Activated CD4-positive, alpha-beta T cell treated with anti-CD3 and anti-CD28 coated beads for 4 hours (primary cell): ENCODE results near the gene DLK1.

ENCODE experiments used
- DNase-seq, 2 donors: peaks; one replicate each; pipeline ENCODE4 v3.0.0-alpha.2; 2020

Gene DLK1

GRCh38 chr14:100694579-100695422 is 31.9 kb upstream of the DLK1 start:
- DNase-seq: no peak

DNA sequence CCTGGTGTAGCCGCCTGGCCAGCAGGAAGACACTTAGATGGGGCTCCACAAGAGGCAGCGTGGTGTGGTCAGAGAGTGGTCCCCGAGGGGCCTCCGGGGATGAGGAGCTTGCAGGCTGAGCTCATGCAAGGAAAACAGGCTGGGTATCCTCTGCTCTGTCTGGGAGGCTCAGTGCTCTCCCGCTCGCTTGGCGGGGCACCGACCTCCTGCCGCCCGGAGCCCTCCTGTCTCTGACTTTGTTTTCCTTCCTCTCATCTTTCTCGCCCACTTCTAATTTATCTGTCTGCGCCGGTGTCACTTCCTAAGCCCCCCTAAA is 31.3 kb upstream of the DLK1 start:
- DNase-seq: no peak

- no peak for DNase-seq
Measured at GRCh38 chr14:100696008-100696407, 30.7 kb upstream of the DLK1 start.

DNA sequence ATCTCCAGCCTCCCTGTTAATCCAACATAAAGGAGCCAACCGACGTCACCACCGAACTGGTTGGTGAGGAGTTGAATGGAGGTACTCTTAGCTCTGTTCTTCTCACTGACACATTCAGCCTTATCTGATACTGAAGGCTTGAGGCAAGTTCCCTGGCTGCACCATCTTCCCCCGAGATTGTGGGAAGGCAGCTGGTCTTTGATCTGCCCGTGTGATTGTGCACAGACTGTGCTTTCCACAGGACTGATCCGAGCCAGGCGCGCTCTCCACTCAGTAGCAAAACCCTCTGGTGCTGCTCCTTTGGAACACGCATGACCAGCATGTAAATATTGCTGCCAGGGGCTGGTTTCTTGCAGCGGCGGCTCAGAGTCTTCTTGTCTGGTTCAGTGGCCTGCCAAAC is 30.1 kb upstream of the DLK1 start:
- no peak for DNase-seq

DNA sequence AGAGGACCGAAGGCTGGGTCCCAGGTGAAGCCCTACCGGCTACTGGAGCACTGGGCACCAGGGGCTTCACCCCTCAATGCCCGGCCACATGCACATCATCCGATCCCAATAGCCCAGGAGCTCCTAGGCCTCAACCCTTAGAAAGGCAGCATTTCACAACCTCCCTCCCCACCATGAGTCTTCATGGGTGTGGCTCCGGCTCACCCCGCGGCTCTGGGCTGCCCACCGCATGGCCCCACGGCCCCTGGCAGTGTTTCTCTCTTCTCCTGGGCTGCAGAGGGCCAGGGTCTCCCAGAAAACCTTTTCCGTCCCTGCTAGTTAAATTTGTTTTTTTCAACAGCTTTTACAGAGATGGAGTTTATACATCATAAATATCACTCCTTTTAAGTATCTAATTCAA is 28.6 kb upstream of the DLK1 start:
- DNase-seq: no peak

DNA sequence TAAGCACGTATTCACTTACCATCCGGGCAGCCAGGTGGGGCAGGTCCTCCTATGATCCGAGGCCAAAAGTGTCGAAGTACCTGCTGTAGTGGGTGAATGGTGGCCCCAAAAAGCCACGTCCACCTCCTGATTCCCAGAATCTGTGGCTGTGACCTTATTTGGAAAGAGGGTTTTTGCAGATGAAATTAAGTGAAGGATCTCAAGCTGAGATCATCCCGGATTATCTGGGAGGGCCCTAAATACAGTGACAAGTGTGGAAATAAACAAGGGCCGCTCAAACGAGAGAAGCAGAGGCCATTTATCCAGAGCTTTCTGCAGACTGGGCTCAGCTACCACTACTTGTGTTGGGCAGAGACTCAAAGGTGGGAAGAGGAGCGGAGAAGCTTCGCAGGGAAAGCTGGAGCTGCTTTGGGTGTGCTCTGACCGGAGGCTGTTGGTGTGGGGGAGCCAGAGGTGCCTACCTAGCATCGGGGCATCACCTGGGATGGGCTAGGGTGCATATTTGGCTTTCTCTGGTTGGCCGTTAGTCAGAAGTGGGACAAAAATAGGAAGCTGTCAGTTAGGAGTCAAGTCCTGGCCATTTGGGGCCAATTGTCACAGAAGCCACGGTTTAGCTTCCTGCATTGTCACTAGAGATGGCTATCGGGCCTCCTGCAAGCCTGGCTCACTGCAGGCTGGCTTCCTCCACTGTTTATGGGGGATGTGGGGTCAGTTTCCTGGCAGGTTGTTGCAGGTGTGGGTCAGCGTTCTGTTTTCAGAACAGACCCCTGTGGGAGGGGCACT is 27.8 kb upstream of the DLK1 start:
- no peak for DNase-seq

GRCh38 chr14:100701314-100701713 is 25.4 kb upstream of the DLK1 start:
- DNase-seq: no peak

GRCh38 chr14:100702590-100702989 is 24.1 kb upstream of the DLK1 start:
- DNase-seq: no peak

DNA sequence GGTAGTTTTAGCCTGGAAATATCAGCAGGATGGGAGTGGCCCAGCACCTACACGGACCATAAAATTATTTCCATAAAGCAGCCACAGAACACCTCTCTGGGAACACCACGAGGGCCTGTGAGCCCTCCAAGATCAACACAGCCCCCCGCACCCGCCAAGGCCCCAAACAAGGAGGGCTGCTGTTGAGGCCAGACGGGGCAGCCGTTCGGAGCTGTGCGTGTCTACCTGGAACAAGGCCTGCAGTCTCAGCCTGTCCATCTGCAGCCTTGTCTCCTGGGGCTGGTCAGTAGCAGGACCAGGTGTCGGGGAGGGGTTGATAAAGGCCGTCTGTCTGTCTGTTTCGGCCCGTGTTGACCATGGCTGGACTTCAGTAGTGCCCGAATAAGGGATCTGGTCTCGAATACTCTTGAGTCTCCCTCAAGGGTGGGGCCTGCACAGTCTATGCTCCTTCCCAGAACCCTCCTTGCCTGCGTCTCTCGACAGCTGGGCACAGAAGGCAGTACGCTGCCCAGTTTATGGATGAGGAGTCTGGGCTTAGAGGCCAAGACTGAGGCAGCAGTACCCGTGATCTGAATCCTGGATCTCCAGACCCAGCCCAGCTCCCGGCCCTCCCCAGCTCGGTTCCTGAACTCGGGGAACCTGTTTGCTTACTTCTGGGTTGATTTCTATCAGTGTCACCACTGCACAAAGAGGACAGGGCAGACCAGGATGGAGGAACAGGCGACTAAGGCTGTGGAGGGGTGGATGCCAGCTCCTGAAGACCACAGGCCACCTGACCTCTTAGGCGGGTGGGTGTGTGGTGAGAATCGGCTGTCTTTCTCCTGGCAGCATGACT is 23.1 kb upstream of the DLK1 start:
- DNase-seq: no peak

DNA sequence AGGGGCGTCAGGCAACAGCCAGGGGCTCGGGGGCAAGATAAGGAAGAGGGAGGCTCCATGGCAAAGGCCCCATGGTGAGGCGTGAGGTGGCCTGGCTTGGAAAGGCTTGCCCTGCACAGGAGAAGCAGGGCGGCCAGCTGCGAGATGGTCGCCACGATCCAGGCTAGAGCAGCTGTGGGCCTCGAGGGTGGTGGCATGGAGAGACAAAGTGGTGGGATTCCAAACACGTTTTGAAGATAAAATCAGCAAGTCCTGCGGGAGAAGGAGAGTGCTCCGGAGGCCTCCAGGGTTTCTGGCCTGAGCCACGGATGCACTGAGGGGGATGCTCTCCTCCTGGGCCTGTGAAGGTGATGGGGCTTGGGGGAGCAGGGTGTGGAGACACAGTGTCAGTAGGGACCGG is 20.5 kb upstream of the DLK1 start:
- DNase-seq: no peak

GRCh38 chr14:100706860-100707259 is 19.8 kb upstream of the DLK1 start:
- DNase-seq: no peak

DNA sequence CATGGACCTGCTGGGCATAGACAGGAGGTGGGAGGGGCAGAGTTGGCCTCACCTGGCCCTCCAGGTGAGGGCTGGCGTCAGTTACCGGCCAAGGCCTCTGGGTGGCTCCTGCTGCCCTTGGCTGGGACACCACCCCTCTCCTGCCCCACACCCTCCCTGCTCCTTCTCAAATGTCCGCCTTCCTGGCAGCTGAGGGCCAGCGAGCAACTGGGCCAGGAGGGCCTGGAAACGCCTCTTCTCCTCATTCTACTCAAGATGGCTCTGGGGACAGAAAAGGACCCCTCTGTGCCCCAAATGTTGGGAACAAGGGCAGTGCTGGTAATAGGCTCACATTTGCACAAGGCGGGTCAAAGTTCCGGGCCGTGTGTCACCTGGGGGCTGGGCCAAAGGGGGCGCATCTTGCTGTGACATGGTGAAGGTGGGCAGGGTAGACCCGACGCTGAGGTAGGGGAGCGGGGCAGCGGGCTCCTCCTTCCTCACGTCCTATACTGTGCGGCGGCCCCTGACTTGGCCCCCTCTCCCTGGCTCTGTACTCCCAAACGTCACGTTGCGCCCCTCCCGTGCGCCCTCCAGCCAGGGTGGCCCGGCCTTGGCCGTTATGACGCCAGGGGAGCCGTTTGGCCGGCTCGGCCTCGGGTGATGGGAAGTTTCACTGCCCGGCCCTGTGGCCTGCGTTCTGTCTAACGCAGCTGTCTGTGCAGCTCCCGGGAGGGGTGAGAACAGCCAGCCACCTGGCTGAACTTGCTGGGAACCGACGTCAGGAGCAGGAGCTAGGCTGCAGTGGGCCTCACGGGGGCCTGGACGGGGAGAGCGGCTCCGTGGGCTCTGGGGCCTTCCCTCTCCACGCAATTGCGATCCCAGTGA is 18.0 kb upstream of the DLK1 start:
- DNase-seq: no peak

GRCh38 chr14:100709289-100710284 is 17.1 kb upstream of the DLK1 start:
- DNase-seq: peak in 1 of 2 donors; percentile 5

- no peak for DNase-seq
Measured at GRCh38 chr14:100710391-100710790, 16.3 kb upstream of the DLK1 start.

- DNase-seq: no peak
Measured at GRCh38 chr14:100710826-100711462, 15.7 kb upstream of the DLK1 start.

DNA sequence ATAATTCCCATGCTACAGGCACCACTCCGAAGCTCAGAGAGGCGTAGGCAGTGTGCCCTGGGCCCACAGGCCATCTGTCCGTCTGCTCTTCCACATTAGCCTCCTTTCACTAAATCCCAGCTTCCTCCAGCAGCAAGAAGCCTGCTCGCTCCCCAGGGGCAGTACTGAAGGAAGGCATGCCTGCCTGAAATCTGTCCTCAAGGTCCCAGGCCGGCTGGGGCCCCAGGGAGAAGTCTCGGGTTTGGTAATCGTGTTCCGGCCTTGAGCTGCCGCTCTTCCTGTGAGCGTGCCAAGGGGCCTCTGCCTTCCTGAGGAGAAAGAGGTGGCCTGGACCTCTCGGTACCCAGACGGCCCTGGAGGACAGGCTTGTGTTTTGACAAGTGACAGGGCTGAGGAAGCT is 15.2 kb upstream of the DLK1 start:
- no peak for DNase-seq

GRCh38 chr14:100712490-100712889 is 14.2 kb upstream of the DLK1 start:
- DNase-seq: no peak

GRCh38 chr14:100713705-100714104 is 13.0 kb upstream of the DLK1 start:
- DNase-seq: no peak

DNA sequence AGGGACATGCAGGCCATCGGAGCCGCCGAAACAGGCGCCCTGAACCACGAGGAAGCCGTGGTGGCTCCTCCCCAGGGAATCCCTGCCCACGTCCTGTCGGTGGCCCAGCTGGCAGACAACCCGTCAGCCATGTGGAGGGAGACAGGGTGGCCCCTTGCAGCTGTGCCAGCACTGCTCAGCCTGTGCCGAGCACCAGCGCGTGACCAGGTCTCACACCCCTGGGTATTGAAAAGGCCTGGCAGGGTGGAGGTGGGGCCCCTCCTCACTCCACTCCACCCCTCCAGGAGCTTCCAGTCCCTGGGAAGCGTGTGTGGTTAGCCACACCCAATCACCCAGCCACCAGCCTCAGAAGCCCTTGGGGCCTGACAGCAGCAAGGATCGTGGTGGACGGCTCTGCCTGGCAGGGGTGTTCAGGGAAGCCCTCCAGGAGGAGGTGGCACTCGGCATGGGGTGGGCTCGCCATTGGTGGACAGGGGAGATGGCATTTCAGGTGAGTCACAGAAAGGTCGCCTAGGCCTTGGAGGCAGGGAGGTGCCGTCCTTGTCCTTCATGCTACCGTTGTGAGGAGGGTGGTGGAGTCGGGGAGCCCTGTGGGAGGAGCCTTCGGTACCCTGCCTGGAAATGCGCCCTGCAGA is 12.3 kb upstream of the DLK1 start:
- no peak for DNase-seq

DNA sequence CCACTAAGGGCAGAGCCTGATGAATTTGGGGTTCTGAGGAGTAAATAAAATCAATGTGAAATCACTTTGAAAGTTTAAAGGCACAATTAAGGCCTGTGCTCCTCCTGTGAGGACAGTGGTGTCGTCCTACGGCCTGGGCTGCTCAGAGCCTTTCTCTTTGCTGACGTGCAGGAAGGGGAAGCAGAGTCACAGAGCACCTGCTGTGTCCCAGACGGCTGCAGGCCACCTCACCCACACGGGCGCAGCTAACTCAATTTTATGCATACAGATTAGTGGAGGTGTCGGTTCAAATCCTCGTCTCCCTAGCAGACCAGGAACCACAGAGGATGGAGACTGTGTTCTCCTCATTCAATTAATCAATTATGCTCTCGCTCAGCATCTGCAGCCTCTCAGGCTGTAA is 11.4 kb upstream of the DLK1 start:
- DNase-seq: no peak
